Superior temporal gyrus (tissue), 1 donor: ENCODE measurements around the gene ARHGAP30.
A peak's percentile ranks its signal among the peaks of the same experiment; 100 is the strongest.
"Not testable (repeated sequence)": the region's sequence is repeated elsewhere in the genome, so short reads cannot be mapped to it uniquely, and the experiment has no call there.

Experiments
- DNase-seq: peaks from one replicate; pipeline ENCODE4 v3.0.0-alpha.2; 2016; ENCODE audit errors: extremely low spot score

The ARHGAP30 gene

DNA sequence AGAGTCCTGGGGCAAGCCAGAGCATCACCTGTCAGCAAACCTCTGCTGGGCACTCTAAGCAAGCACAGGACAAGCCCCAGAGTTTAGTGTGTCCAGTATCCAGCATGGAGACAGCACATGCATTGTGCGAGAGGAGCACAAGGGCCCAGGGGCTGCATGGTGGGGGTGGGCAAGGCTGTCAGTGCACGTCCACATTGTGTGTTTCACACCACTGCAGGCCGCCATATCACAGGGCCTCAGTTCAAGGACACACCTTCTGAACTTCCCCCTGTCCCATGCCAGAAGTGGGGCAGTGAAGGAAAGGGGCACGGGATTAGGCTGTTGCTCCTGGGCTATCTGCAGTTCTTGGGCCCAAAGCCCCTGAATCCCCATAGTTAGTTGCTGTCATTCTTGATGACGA lies 30.1 kb downstream of the ARHGAP30 start:
- DNase-seq, result no peak

GRCh38 chr1:161039154-161039545 lies 30.5 kb downstream of the ARHGAP30 start:
- DNase-seq, result no peak

DNA sequence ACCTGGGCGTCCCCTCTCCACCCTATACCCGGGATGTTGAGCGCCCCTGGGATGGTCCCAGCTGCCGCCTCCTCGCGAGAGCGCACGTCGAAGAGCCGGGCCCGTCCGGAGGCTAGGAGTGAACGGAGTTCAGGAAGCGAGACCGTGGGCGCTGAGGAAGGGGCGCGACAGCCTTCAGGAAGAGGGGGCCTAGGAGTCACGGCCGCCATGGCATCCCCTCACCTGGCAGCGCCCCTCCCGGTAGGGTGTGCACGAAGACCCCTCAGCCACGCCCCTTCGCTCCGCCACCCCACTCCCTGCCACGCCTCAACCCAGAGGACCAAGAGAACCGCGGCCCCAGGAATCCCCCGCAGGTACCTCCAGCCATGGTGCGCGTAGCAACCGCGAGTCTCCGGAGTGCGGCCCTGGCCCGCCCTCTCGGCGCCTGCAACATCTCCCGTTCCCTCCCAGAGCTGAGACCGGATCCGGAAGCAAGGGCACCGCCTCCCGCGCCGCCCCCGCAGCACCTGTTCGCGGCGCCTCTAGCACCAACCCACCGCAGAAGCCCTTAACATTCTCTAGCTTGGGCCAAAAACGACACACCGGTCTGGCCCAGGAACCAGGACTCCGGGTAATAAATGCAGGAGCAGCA lies 31.1 kb downstream of the ARHGAP30 start, which contains the start of gene TSTD1:
TSS of gene TSTD1 (minus strand) at position 442 of the 631 bp plus-strand sequence. CDS start at position 367, 75 bp downstream.
- DNase-seq, result no peak

- no peak for DNase-seq
Observed at GRCh38 chr1:161037661-161038522, 31.8 kb downstream of the ARHGAP30 start.

DNA sequence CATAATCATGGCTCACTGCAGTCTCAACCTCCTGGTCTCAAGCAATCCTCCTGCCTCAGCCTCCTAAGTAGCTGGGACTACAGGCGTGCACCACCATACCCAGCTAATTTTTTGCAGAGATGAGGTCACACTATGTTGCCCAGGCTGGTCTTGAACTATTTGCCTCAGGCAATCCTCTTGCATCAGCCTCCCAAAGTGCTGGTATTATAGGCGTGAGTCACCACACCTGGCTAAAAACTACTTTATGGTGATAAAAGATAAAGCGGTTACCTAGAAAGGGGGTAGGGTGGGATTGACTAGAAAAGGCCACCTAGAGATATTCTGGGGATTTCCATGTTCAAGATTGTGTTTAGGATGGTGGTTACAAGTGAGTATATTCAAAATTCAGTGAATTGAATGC lies 35.9 kb downstream of the ARHGAP30 start:
- DNase-seq, result no peak

- DNase-seq, result no peak
Observed at GRCh38 chr1:161032409-161032808, 37.3 kb downstream of the ARHGAP30 start.

- no peak for DNase-seq
Observed at GRCh38 chr1:161031874-161032273, 37.8 kb downstream of the ARHGAP30 start.

- not testable (repeated sequence) for DNase-seq
Observed at GRCh38 chr1:161029466-161029865, 40.2 kb downstream of the ARHGAP30 start.

GRCh38 chr1:161026954-161027353 lies 42.7 kb downstream of the ARHGAP30 start:
- DNase-seq, result not testable (repeated sequence)

DNA sequence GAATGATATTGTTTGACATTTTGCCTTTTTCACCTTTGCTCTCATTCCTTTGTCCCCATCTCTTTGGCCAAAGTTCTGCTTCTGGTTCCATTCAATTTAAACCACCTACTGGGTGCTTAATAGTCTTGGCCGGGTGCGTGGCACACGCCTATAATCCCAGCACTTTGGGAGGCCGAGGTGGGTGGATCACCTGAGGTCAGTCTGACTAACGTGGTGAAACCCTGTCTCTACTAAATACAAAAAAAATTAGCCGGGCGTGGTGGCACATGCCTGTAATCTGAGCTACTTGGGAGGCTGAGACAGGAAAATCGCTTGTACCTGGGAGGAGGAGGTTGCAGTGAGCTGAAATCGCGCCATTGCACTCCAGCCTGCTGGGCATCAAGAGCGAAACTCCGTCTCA lies 47.3 kb downstream of the ARHGAP30 start:
- not testable (repeated sequence) for DNase-seq

DNA sequence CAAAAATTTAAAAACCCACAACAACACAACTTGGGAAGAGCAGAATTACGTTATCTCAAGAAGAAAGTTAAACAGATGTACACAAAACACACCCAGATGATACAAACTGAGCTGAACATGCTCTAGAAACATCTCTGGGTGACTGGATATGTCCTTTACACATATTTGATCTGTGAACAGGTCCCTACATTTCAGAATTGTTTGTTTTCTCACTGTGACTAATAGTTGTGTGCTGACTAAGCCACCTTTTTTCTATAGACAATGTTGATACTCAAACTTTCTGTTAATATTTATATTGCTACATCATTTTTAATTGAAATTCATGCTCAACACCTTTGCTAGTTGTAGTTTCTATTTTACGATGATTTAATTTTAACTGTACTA lies 47.7 kb downstream of the ARHGAP30 start:
- DNase-seq, result no peak

- DNase-seq, result no peak
Observed at GRCh38 chr1:161021165-161021969, 48.3 kb downstream of the ARHGAP30 start.

DNA sequence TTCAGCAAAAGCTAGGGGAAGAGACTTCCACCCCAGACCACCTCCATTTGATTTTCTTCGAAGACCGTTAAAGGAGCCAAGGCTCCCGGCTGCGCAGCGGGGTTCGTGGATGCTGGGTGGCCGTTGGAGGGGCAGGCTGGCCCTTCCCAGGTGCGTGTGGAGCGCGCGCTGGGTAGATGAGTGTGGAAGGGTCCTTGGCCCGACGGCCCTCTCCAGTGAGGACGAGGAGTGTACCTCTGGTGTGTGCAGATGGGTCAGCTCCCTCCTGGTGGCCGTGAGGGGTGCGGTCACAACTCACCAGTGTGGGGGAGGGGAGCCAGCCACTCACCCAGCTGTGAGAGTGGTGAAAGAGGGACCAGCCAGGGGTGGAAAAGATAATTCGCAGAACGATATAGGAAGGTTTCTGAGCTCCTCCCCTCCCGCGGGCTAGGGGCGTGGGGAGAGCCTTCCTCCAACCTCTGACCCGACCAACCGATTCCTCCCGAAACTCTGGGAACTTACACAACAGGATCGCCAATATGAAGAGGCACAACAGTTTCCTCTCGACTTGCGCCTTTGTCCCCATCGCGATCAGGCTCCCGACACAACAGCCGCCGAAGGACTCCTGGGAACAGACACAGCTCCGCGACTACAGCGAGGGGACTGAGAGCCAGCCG lies 49.1 kb downstream of the ARHGAP30 start, which contains the start of gene F11R:
TSS of gene F11R (minus strand) at position 644 of the 656 bp plus-strand sequence. CDS start at position 565, 79 bp downstream.
- DNase-seq, result no peak

GRCh38 chr1:161019751-161020495 lies 49.8 kb downstream of the ARHGAP30 start:
- DNase-seq, result peak; percentile 29

DNA sequence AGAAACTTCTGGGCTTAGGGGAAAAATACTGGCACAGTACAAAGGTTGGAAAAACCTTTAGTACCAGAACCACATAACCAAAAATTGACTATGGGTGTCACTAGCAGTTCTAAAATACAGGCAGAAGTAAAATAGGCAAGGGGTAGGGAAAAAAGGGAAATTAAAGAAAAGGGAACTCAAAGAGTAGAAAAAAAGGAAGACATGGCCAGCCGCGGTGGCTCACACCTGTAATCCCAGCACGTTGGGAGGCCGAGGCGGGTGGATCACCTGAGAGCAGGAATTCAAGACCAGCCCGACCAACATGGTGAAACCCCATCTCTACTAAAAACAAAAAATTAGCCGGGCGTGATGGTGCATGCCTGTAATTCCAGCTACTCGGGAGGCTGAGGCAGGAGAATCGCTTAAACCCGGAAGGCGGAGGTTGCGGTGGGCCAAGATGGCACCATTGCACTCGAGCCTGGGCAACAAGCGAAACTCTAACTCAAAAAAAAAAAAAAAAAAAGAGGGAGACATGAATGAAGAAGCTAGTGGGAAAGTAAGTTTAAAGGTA lies 50.5 kb downstream of the ARHGAP30 start:
- not testable (repeated sequence) for DNase-seq

GRCh38 chr1:161018631-161018930 lies 51.1 kb downstream of the ARHGAP30 start:
- no peak for DNase-seq

DNA sequence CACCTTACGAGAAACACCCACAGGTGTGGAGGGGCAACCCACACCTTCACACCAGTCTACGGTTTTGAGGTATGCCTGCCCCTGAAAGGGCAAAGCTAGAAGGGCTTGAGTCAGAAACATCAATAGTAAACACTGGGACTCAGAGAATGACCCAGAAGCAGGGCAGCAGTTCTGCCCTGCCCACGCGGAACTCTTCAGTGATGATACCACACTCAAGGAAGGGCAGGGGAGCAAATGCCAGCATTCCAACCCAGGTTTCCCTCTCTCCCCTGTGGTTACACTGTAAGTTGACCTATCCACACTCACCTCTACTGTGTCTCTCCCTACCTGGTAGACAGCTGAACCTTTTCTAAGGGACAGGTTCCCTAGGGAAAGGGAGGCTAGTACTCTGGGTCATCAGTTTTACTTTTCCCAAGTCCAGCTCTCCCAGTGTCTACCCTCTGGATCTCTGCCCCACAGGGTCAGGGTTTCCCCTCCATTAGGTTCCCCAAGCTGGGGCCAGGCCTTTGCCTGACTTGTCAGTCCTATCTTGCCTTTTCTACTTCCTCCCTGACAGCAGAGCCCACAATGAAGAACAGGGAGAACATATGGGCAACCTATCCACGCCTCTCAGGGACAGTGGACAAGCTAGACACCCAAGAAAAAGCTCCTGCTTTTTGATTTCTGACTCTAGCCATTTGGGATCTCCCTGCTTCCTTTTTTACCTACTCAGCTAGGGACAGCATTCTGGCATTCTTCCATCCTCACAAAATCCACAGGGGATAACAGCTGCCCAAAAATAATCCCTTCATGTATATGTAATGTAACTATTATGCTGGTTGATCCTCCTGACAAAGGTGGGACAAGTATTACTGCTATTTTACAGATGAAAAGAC lies 51.7 kb downstream of the ARHGAP30 start:
- DNase-seq, result no peak

DNA sequence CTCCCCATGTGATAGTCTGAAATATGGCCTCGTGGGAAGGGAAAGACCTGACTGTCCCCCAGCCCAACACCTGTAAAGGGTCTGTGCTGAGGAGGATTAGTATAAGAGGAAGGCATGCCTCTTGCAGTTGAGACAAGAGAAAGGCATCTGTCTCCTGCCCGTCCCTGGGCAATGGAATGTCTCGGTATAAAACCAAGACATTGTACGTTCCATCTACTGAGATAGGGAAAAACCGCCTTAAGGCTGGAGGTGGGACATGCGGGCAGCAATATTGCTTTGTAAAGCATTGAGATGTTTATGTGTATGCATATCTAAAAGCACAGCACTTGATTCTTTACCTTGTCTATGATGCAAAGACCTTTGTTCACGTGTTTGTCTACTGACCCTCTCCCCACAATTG lies 52.5 kb downstream of the ARHGAP30 start:
- DNase-seq, result not testable (repeated sequence)

DNA sequence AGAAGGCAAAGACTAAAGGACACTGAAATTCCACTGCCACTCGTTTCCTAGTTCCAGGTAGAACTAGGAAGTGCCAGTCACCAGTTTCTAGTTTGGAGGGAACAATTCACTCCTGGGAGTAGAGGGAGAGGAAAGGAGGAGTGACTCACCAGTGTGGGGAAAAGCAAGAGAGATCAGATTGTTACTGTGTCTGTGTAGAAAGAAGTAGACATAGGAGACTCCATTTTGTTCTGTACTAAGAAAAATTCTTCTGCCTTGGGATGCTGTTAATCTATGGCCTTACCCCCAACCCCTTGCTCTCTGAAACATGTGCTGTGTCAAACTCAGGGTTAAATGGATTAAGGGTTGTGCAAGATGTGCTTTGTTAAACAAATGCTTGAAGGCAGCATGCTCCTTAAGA lies 53.0 kb downstream of the ARHGAP30 start:
- DNase-seq, result not testable (repeated sequence)
